GM18909 (cell line): ENCODE data around the gene BPIFB1.

Experiments used
- ATAC-seq: cut with Tn5 transposase; IDR thresholded peaks from one replicate; pipeline ENCODE4 v1.9.1; 2021; ENCODE audit warnings: mild to moderate bottlenecking; ENCODE audit not compliant: unreplicated experiment, poor library complexity

BPIFB1 gene

DNA sequence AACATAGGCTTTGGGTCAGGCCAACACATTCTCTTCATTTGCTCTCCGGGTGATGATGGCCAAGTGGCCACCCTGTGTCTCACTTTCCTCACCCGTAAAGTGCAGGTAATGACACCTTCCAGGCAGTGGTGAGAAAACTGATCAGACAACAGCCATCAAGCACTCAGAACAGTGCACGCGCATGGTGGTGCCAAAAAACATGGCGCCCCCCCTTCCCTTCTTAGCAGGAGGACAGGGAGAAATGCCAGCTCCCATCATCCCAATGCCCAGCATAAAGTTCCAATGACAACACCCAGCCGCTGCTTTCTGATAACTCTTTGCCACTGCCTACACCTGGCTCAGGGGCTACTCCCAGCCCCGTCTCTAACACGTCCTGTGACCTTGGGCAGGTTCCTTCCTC is 8.4 kb downstream of the BPIFB1 start:
- ATAC-seq = no peak

DNA sequence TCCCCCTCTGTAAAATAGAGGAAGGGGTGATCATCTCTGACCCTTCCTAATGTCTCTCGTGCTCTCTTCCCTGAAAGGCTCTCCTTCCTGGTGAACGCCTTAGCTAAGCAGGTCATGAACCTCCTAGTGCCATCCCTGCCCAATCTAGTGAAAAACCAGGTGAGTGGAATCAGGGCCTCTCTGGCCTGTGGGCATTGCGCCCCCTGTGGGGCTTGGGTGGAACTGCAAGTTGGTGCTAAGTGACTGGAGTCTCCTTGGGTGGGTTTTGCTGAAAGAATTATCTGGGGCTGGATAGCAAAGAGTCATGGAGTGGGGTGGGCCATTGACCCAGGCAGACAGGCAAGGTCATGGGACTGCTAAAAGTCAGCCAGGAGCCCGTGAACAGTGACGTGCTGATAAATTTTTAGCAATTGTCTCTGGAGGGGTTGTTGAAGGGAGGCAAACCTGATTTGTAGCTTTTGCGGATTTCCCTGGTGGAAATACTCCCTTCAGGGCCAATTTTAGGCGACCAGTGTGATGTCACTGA is 8.9 kb downstream of the BPIFB1 start:
- no peak for ATAC-seq

DNA sequence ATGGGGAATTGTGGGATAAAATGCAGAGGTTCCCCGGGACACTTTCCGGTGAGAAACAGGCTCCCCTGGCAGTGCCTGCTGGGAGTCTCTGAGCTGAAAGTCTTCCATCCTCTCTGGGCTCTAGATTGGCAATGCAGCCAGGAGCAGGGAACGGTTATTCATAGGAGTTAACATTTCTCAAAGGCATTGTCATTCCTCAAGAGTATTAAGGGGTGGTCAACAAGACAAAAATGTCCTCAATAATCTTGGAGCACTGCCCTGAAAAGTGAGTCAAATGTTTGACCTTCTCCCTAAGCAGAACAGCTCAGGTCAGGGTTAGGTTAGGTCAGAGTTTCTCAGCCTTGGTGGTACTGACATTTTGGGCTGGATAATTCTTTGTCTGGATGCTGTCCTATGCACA is 13.2 kb downstream of the BPIFB1 start:
- ATAC-seq = no peak

DNA sequence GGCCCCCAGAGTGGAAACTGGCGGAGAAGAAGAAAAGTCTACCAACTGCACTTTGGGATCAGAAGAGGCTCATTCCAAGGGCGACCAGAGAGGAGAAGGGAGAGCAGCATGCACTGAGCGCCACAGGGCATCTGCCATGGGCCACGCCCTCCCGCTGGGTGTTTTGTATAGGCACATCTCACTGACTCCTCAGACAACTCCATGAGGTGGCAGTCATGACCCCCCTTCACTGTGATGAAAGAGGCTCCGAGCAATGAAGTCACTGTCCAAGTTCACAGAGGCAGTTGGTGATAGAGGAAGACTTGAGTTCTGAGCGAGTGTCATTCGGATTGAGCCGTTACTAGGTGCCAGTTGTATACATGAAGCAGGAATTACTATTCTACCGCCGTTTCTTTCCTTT is 15.4 kb downstream of the BPIFB1 start:
- no peak for ATAC-seq

DNA sequence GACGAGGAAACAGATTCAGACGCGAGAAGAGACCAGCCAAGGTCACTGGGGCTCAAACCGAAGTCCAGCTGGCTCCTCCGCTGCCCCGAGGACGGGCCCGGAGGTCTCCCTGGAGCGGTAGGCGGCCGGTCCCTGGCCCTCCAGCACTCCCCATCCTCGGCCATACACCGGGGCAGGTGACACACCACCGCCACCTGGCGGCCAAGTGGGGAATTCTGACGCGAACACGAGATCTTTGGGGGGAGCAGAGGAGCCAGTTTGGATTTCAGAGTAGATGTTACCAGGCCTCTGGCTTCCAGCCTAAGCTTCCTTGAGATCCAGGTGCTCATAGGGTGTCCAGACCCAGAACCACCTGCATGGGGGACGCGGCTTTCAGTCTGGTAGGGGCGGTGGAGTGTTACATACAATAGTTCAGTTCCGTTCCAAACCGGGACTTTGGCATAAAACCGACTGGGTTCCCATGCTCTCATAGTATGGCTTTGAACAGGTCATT is 16.1 kb downstream of the BPIFB1 start:
- ATAC-seq = no peak

DNA sequence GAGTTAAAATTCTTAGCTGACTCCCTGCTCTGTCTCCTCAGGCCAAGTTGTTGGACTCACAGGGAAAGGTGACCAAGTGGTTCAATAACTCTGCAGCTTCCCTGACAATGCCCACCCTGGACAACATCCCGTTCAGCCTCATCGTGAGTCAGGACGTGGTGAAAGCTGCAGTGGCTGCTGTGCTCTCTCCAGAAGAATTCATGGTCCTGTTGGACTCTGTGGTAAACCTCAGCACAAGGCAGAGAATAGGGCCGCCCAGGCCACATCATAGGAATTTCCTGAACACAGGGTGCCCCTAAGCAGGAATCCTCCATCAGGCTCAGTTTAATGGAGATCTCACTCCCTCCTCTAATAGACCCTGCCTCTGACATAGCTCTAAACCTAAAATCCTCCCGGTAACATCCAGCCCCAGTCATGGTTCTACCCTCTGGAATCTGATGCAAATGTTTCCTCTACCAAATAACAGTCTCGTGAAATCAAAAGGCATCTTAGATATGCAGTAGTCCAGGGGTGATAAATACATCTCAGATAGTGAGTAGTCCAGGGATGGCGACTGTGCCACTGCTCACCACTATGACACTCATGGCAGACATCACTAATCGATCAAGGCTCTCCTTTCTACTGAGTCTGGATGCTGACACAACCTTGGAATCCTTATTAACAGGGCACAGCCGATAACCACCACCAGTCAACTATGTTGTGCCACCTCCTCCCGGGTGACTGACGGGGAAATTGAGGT is 18.3 kb downstream of the BPIFB1 start:
- no peak for ATAC-seq

DNA sequence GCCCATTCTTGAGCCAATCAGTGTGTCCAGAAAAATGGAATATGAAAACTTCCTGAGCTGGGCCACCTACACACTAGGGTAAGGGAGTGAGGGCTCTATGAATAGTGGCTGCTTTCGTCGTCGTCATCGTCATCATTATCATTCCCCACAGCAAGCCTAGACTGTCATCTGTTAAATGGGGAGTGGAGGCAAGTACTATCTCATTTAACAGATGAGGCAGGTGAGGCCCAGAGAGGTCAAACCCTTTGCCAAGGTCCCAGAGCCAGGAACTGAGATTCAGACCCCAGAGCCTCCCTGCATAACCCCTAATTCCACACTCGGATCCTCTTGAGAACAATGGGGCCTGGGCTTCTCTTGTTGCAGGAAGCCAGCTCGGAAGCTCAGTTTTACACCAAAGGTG is 20.6 kb downstream of the BPIFB1 start:
- ATAC-seq = no peak

GRCh38 chr20:33304046-33304445 is 21.0 kb downstream of the BPIFB1 start:
- ATAC-seq = no peak

DNA sequence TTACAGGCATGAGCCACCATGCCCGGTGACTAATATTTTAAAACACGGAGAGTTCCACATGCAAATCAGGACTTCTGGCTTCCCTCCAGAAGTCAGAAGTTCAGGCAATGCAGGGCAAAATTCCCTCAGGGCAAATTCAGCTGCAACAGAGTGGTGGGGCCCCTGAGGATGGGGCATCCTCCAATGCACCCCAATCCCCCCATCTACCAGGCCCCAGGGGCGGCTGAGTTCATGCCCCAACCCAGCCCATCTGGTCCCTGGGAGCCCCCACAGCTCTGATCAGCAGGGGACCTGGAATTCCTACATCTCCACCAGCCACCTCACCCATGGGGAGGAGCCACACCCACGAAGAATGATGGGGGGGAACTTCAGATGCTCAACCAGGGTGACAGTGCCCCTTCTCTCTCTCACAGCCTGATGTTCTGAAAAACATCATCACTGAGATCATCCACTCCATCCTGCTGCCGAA is 22.6 kb downstream of the BPIFB1 start:
- ATAC-seq = no peak

DNA sequence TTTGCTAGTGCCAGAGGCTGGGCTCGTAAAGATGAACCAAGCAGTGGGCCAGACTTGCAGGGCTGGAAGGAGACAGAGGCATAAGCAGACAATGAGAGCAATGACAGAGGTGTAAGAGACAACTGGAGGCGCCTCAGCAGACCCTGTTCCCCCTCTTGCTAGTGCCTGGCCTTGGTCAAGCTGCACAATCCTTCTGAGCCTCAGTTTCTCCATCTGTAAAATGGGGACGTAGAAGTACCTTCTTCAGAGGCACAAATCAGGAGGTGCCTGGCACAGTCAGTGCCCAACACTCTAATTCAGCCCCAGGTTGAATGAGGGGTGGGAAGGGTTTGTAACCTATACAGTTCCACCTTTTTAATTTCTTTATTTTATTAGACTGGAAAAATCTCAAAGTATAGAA is 23.2 kb downstream of the BPIFB1 start:
- ATAC-seq = no peak

GRCh38 chr20:33306807-33307206 is 23.8 kb downstream of the BPIFB1 start:
- ATAC-seq = no peak

DNA sequence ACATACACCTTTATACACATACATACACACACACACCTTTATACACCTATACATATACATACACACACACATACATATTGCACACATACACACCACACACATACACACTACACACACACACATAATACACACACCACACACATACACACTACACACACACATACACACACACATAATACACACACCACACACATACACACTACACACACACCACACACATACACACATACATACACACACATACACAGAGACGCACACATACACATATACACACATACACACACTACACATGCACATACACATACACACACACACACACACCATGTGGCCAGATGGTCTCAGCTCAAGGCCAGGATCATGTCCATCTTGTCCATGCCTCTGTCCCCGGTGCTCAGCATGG is 25.7 kb downstream of the BPIFB1 start:
- no peak for ATAC-seq

GRCh38 chr20:33309631-33310030 is 26.6 kb downstream of the BPIFB1 start:
- no peak for ATAC-seq

DNA sequence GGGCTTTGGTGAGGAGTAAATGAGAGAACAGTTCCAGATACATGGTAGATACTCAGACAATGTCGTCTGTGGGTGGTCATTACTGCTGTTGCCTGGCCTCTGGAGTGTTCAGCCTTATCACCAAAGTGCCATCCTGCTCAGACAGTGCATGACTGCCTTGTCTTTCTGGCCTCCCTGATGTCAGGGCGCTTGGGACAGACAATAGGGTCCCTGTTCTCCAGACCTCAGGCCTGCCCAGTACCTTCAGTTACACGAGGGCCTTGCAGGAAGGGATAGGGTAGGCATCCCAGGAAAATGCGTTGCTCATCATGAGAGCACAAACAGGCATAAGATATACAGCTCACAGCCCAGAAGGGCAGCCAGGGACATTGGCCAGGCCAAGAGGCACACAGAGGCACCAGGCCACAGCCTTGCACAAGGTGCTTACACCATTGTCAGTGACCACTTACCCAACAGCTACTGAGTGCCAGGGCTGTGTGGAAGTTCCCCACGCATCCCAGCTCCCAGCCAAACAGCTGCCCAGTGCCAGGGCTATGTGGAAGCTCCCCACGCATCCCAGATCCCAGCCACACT is 27.4 kb downstream of the BPIFB1 start:
- no peak for ATAC-seq

GRCh38 chr20:33311011-33311410 is 28.0 kb downstream of the BPIFB1 start:
- no peak for ATAC-seq

- ATAC-seq = no peak
These were observed 29.0 kb downstream of the BPIFB1 start for GRCh38 chr20:33311996-33312395.

- ATAC-seq = no peak
These were observed 29.6 kb downstream of the BPIFB1 start for GRCh38 chr20:33312583-33312982.

- ATAC-seq = no peak
These were observed 30.8 kb downstream of the BPIFB1 start for GRCh38 chr20:33313686-33314314.

GRCh38 chr20:33316343-33316742 is 33.3 kb downstream of the BPIFB1 start:
- no peak for ATAC-seq

DNA sequence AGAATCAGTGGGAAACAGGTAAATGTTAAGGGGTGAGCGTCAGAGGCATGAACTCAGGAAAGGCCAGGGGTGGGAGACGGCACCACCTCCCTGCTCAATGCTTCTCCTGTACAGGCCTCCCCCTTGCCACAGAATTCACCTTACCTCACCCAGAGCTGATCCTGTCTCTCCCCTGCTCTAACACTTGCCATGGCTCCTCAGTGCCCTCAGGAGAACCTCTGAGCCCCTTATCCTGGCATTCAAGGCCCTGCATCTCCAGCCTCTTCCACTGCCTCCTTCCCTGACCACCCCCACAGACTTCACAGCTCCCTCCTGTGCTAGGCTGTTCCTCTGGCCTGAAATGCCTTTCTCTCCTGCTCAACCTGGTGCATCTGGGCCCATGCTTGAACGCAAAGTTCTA is 33.9 kb downstream of the BPIFB1 start:
- ATAC-seq = no peak

DNA sequence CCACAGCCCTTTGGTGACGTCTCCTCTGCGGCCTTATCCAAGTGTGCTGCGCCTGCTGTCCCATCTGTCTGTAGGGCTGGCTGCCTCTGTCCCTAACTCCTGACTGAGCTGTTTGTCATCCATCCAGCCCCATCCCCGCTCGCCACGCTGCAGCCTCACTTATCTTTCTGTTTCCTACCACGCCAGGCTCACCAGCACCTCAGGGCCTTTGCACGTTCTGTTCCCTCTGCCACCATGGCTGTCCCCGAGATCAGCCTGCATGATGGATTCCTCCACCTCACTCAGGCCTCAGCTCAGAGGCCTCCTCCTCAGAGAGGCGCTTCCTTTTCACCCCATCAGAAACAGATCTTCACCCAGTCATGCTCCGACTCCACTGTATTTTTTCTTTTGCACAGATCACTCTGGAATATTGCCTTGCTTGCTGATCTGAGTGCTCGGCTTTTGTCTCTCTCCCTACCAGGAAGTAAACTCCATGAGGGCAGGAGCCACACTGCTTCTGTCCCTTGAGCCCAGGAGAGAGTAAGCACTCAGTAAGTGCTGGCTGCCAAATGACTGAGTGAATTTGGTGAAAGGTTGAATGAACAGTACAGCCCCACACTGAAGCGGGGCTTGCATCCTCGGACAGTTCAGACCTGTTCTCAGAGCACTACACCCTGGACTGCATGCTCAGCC is 34.5 kb downstream of the BPIFB1 start:
- ATAC-seq = no peak
